ENCODE measurements around the gene PHF14.

DNA sequence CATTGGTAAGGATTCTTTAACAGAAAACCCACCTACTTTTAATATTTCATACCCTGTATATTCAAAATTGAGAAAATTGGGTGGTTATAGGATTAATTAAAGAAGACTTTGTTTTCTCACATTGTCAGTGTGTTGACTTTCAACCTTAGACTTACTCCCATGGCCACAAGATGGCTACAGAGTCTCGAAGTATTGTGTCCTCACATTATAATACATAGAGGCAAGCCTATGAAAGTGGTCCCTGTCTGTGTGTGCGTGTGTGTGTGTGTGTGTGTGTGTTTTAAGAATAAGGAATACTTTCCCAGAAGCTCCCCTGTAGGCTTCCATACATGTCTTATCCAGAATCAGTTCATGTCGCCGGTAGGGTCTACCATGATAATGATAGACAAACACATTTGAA is 180.0 kb downstream of the PHF14 start:
- TF ChIP-seq, protein P1, sequence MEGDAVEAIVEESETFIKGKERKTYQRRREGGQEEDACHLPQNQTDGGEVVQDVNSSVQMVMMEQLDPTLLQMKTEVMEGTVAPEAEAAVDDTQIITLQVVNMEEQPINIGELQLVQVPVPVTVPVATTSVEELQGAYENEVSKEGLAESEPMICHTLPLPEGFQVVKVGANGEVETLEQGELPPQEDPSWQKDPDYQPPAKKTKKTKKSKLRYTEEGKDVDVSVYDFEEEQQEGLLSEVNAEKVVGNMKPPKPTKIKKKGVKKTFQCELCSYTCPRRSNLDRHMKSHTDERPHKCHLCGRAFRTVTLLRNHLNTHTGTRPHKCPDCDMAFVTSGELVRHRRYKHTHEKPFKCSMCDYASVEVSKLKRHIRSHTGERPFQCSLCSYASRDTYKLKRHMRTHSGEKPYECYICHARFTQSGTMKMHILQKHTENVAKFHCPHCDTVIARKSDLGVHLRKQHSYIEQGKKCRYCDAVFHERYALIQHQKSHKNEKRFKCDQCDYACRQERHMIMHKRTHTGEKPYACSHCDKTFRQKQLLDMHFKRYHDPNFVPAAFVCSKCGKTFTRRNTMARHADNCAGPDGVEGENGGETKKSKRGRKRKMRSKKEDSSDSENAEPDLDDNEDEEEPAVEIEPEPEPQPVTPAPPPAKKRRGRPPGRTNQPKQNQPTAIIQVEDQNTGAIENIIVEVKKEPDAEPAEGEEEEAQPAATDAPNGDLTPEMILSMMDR (IDR thresholded peaks at IDR 0.05; ENCODE audit: low read depth, low read length, missing input control), result peak; percentile 27
- TF ChIP-seq, protein P2, sequence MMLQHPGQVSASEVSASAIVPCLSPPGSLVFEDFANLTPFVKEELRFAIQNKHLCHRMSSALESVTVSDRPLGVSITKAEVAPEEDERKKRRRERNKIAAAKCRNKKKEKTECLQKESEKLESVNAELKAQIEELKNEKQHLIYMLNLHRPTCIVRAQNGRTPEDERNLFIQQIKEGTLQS (IDR thresholded peaks at IDR 0.05), result no peak
- TF ChIP-seq, protein P3, sequence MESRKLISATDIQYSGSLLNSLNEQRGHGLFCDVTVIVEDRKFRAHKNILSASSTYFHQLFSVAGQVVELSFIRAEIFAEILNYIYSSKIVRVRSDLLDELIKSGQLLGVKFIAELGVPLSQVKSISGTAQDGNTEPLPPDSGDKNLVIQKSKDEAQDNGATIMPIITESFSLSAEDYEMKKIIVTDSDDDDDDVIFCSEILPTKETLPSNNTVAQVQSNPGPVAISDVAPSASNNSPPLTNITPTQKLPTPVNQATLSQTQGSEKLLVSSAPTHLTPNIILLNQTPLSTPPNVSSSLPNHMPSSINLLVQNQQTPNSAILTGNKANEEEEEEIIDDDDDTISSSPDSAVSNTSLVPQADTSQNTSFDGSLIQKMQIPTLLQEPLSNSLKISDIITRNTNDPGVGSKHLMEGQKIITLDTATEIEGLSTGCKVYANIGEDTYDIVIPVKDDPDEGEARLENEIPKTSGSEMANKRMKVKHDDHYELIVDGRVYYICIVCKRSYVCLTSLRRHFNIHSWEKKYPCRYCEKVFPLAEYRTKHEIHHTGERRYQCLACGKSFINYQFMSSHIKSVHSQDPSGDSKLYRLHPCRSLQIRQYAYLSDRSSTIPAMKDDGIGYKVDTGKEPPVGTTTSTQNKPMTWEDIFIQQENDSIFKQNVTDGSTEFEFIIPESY (IDR thresholded peaks at IDR 0.05), result no peak
- TF ChIP-seq TAF1 (conservative IDR thresholded peaks at IDR 0.05), result no peak
- TF ChIP-seq, protein P4, sequence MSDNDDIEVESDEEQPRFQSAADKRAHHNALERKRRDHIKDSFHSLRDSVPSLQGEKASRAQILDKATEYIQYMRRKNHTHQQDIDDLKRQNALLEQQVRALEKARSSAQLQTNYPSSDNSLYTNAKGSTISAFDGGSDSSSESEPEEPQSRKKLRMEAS (IDR thresholded peaks at IDR 0.05), result no peak
- no peak for TF ChIP-seq SP1 (IDR thresholded peaks at IDR 0.05)
- no peak for TF ChIP-seq EGR1 (IDR thresholded peaks at IDR 0.05; ENCODE audit: low read depth in 2 of 2)
